GM10266 (cell line): ENCODE data around the gene CEP112.

Experiments
- DNase-seq: peaks from one replicate; pipeline ENCODE4 v3.0.0; 2012; ENCODE audit errors: extremely low spot score
- TF ChIP-seq, protein P1 (sequence below): IDR thresholded peaks from 2 replicates; pipeline ENCODE4 v1.5.1; 2012; ENCODE audit warnings: mild to moderate bottlenecking, low read depth; ENCODE audit not compliant: control insufficient read depth, insufficient read depth; ENCODE audit errors: missing control alignments

The CEP112 gene

DNA sequence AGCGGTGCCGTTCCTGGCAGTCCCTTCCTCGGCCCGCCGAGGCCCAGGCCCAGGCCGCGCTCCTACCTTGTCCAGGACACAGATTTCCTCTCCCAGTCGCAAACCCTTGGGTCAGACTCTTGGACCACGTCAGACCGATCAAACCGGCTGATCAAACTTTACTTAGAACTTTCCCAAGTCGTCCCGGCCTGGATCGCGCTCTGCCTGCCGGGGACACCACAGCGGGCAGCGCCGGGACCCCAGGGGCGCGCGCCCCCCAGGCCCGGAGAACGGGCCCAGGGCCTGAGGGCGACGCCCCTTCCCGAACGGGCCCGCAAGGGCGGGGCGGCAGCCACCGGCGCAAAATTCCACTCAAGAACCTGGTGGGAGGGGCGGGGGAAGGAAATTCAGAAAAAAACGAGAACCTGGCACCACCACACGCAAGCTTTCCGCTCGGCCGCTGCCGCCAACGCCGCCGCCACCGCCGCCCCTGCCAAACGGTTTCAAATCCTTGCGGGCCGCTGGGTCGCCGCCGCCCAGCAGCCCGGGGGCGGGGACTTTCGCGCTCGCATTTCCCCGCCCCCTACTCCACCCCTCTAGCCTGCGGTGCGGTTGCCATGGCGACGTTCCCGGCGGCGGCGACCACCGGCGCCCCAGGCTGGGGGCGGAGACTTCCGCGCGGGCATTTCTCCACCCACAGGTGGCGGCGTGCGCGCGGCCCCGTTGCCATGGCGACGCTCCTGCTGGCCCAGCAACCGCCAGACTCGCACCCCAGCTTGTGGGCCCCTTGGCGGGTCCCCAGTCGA lies at the start of gene CEP112:
TSS of gene CEP112 (minus strand) at position 541 of the 785 bp plus-strand sequence.
- peak; percentile 88 for DNase-seq
- TF ChIP-seq, protein P1, sequence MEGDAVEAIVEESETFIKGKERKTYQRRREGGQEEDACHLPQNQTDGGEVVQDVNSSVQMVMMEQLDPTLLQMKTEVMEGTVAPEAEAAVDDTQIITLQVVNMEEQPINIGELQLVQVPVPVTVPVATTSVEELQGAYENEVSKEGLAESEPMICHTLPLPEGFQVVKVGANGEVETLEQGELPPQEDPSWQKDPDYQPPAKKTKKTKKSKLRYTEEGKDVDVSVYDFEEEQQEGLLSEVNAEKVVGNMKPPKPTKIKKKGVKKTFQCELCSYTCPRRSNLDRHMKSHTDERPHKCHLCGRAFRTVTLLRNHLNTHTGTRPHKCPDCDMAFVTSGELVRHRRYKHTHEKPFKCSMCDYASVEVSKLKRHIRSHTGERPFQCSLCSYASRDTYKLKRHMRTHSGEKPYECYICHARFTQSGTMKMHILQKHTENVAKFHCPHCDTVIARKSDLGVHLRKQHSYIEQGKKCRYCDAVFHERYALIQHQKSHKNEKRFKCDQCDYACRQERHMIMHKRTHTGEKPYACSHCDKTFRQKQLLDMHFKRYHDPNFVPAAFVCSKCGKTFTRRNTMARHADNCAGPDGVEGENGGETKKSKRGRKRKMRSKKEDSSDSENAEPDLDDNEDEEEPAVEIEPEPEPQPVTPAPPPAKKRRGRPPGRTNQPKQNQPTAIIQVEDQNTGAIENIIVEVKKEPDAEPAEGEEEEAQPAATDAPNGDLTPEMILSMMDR: no peak

DNA sequence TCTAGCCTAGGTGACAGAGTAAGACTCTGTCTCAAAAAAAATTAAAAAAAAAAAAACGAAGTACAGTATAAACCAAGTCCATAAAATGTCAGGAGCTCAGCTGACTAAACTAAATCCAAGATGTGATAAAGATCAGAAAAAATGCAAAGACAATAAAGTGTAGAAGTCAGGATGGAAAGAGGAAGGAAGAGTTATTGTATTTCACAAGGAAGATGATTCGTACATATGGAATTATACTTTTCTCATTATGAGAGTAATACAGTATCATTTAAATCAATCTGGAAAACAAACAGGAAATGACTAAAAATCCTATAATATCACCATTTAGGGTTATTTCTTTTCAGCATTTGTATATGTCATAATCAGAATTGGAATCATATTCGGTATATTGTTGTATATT lies 48.7 kb upstream of the CEP112 start:
- TF ChIP-seq, protein P1: no peak
- no peak for DNase-seq

- TF ChIP-seq, protein P1: no peak
- no peak for DNase-seq
Observed at GRCh38 chr17:66240013-66240412, 48.1 kb upstream of the CEP112 start.

DNA sequence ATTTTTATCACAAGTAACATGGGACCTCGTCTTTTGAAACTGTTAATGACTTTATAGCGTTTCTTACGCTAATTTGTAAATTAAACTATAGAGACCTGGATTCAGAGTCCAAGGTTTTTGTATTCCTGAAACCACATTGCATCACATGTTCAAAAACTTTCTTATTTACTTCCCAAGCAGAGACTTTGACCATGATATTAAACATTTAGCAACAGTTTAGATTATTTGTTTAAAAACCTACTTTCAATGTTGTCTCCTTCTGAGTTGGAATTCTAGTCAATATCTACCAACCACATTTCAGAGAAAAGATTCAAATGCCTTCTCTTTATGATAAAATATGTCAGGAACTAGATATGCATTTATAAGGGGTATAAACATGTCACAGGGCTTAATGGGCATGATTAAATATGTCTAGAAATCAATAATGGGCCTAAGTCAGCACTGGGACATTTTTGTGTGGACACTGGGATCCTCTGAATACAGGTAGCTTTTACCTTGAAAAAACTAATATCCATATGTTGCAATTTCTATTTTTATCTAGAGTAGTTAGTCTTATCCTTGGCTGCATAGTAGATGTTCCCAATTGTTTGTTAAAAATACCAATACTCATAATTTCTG lies 43.6 kb upstream of the CEP112 start:
- TF ChIP-seq, protein P1: no peak
- no peak for DNase-seq

GRCh38 chr17:66234611-66235010 lies 42.7 kb upstream of the CEP112 start:
- TF ChIP-seq, protein P1: no peak
- no peak for DNase-seq

GRCh38 chr17:66233023-66233753 lies 41.3 kb upstream of the CEP112 start:
- no peak for DNase-seq
- TF ChIP-seq, protein P1: no peak
